HG03354 (cell line): ENCODE results near the gene ZNF581.
A peak's percentile ranks its signal among the peaks of the same experiment; 100 is the strongest.

Experiments
- ATAC-seq: cut with Tn5 transposase; IDR thresholded peaks from one replicate; pipeline ENCODE4 v1.9.1; 2021; ENCODE audit warnings: mild to moderate bottlenecking; ENCODE audit not compliant: unreplicated experiment, poor library complexity, severe bottlenecking

ZNF581 gene

GRCh38 chr19:55643003-55643886 lies at the start of gene ZNF581:
Gene ZNF581, plus strand, starts transcription at chr19:55643649. Its CDS starts 923 bp downstream, at chr19:55644572.
- ATAC-seq: peak; percentile 44

GRCh38 chr19:55594996-55595545 lies 48.4 kb upstream of the ZNF581 start:
- ATAC-seq: no peak

DNA sequence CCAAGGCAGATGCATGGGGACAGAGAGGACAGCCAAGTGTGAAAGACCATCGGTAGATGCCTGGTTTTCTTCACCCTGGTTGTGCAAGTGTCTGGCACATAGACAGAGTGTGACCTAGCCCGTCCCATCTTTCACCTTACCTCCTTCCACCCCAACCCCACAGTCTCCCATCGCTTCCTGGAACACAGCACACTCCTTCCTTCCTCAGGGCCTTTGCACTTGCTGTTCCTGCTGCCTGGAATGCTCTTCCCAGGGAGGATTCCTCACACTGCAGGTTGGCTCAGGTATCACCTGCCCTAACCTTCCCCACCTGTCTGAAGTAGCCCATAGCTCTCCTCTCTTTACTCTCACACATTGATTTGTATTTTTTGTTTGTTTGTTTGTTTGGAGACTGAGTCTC lies 47.1 kb upstream of the ZNF581 start:
- ATAC-seq: no peak

DNA sequence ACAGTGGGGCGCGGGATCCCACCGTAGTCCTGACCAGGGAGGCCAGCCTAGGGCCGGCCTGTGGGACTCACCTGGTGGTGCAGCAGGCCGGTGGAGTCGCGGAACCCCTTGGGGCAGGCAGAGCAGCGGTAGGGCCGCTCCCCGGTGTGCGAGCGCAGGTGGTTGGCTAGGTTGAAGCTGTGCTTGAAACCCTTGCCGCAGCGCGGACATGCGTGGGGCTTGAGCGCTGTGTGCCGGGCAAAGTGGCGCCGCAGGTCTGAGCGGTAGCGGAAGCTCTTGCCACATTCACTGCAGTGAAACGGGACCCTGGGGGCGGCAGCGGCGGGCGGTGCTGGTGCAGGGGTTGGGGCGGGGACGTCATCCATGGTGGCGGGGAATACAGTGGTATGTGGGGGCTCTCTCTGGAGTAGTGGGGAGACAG lies 45.9 kb upstream of the ZNF581 start:
- no peak for ATAC-seq

DNA sequence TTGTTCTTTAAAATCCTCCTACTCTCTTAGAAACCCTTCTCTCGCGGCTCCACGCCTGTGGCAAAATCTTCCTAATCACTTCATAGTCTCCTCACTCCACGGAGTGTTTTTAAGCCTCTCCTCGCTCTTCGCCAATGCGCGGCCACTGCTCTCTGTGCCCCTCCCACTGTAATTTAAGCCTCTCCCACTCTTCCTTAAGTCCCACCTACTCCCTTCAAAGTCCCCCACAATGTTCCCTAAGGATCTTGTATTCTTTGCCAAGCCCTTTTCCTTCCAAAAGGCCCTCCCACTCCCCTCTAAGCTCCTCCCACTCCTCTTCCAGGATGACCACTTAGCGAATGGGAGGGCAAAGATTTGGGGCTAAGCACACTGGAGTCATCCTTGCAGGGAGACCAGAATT lies 45.4 kb upstream of the ZNF581 start:
- no peak for ATAC-seq

DNA sequence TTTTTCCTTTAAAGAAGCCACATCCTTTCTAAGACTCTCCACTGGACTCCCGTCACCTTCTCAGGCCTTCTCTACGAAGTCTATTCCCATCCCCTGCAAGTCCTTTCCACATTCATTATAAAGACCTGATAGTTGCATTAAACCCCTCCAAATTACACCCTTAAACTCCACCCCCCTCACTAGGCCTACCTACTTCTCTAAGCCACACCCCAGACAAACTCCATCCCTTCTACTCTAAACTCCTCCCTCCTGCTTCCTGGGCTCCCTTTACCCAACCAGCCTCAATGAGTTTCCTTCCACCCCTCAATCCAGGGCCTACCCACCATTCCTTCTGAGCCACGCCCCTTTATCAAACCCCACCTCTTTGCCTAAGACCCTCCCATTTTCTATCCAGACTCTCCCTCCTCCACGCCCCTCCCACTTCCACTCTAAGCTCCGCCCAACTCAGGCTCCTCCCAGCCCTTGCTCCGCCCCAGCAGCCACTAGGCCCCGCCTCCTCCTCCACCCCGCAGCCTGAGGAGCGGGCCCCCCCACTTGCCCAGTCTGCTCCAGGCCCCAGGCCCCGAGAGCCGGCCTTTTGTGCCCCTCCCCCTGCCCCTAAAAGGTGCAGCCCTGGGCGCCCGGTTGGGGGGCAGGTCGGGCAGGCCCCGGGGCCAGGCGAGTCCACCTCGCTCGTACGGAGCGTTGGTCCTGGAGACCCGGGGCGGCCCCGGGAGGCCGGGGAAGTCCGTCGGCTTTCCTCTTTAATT lies 44.6 kb upstream of the ZNF581 start:
- ATAC-seq: peak; percentile 58

GRCh38 chr19:55599468-55599841 lies 44.0 kb upstream of the ZNF581 start, which contains the start of gene FIZ1:
Gene FIZ1, minus strand, starts transcription at chr19:55599517. Its CDS starts 1,652 bp downstream, at chr19:55597865.
- peak; percentile 65 for ATAC-seq

DNA sequence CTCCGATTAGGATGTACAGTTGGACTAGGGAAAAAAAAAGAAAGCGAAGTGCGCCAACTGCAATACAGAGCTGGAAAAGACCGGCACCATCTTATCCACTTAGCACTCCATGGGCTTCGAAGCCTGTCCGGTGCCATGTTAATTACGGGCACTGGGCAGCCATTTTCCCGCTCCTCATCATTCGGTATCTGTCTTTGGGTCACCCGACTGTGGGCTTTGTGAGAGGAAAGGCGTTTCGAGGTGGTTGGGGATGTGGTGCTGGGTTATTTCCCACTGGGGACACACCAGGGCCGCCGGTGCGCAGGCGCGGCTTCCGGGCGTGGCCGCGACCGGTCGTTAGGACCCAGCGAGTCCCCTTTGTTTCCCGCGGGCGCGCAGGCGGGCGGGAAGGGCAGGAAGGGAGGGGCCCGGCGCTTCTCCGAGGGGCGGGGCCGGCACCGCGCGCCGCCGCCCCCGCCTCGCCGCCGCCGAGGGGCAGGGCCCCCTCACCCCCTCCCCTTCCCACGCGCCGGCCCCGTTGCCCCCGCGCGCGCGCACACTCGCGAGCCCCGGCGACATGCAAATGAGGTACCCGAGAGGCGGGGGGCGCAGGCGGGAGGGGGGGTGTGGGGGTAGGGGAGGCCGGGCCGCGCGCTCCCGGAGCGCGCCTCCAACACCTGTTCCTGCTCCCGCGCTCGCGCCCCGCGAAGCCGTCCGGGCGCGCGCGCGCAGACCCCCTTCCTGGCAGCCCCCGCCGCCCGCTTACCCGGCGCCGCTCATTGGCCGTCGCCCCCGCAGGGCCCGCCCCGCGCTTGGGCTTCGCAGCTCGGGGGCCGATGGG lies 43.4 kb upstream of the ZNF581 start, which contains the start of gene ZNF524:
ZNF524 (plus strand) TSS at position 447 of the 820 bp plus-strand sequence. CDS start 1,825 bp downstream, outside the sequence.
- ATAC-seq: peak; percentile 52

DNA sequence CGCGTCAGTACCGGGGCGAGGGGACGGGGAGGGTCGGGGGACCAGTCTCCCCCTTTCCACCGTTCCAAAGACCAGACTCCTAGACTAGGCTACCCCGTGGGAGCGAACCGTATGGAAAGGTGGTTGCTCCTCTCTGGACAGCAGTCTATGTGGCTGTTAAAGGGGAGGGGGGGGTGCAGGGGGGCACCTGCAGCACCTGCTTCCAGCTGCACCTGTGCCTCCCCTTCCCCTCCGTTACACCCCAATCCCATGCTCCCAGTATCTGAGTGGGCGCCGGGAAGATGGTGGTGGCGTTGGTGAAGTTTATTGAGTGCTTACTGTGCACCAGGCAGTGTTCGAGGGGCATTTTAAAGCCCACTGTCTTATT lies 42.8 kb upstream of the ZNF581 start:
- no peak for ATAC-seq

- ATAC-seq: no peak
These were observed 42.4 kb upstream of the ZNF581 start for GRCh38 chr19:55601084-55601483.

DNA sequence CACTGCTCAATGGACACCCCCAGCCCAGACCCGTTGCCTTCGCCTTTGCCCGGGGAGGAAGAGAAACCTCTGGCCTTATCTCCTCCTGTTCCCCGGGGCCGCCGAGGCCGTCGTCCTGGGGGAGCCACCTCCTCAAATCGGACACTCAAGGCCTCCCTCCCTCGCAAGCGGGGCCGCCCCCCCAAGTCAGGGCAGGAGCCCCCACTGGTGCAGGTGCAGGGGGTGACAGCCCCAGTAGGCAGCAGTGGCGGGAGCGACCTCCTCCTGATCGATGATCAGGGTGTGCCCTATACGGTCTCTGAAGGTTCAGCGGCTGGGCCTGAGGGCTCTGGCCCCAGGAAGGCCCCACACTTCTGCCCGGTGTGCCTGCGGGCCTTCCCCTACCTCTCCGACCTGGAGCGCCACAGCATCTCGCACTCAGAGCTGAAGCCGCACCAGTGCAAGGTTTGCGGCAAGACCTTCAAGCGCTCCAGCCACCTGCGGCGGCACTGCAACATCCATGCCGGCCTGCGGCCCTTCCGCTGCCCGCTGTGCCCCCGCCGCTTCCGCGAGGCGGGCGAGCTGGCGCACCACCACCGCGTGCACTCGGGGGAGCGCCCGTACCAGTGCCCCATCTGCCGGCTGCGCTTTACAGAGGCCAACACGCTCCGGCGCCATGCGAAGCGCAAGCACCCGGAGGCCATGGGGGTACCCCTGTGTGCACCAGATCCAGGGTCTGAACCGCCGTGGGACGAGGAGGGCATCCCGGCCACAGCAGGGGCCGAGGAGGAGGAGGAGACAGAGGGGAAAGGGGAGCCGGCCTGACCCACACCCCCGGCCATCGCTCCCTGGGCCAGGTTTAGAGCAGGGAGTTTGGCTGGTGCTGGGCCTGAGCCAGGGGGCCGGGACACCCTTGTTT lies 41.1 kb upstream of the ZNF581 start:
- ATAC-seq: no peak

- ATAC-seq: no peak
These were observed 40.3 kb upstream of the ZNF581 start for GRCh38 chr19:55603115-55603514.

GRCh38 chr19:55603581-55604292 lies 39.7 kb upstream of the ZNF581 start:
- ATAC-seq: no peak

DNA sequence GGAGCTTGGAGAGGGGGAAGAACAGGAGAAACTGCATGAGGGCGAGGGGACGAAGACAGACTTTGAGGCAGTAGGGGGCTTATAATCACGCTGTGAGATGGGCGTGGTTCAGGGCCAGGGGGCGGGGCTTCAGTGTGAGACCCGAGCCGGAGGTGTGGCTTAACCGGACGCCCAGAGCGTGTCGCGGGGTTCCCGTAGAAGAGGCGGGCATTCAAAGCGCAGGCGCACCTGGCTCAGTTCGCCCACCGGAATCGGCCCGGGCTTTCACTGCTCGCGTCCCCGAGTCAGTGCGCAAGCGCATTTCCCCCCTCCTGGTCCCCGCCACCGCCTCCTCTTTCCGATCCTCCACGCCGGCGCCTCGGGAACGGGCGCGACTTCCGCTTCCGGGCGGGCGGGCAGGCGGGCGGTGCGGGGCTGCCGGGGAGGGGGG lies 38.2 kb upstream of the ZNF581 start:
- peak; percentile 74 for ATAC-seq

GRCh38 chr19:55605637-55606470 lies 37.6 kb upstream of the ZNF581 start, which contains the start of gene ZNF865:
Gene ZNF865, plus strand, starts transcription at chr19:55605647. Its CDS starts 7,972 bp downstream, at chr19:55613619.
- ATAC-seq: peak; percentile 32

DNA sequence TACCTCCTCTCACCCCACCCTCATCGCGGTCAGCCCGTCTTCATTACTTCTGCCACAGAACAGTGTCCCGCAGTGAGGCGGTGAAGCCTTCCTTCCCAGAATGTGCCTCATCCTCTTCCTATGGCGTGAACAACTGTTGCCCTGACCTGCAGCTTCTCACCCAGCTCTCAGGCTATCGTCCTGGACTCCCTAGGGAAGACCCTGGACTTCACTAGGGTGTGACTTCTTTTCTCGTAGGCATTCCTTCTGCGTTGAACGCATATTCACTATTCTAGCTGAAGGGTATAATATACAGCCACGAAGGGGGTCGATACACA lies 37.0 kb upstream of the ZNF581 start:
- no peak for ATAC-seq

- ATAC-seq: no peak
These were observed 36.6 kb upstream of the ZNF581 start for GRCh38 chr19:55606817-55607216.
